Measurements from ENCODE around the gene TXNDC11. TPM values are rescaled to one million over a fixed set of nuclear protein-coding genes. Genes with fewer than 3 reads are reported as not detected.
A peak's percentile ranks its signal among the peaks of the same experiment; 100 is the strongest.

TXNDC11 gene
- total RNA-seq, 4 donors from 2014 or later = 69.3 to 89.4 (median 76.9) TPM

DNA sequence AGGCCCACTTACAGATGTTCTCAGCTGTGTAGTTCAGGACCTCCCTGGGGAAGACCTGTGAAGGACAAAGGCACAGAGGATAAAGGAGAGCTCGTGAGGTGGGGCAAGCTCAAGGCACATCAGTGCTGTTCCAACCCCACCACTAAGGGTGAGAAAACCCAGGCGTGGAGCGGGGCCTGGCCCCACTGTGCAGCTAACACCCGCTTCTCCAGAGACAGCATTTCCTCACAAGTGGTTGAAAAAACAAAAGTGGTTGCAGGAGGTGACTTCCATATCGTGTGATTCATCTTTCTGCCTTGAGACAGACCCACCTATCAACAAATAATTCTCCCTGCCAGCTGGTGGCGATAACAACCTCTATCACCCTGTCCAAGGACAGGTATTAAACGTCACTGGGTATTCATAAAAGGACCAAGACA lies 44.4 kb downstream of the TXNDC11 start:
- no peak for DNase-seq
- Histone ChIP-seq H3K36me3 (peaks cover 0 to 64% (median 0%) of the 10 kb centered on the region in 3 donors), H3K27ac (no peak overlapping the region)

DNA sequence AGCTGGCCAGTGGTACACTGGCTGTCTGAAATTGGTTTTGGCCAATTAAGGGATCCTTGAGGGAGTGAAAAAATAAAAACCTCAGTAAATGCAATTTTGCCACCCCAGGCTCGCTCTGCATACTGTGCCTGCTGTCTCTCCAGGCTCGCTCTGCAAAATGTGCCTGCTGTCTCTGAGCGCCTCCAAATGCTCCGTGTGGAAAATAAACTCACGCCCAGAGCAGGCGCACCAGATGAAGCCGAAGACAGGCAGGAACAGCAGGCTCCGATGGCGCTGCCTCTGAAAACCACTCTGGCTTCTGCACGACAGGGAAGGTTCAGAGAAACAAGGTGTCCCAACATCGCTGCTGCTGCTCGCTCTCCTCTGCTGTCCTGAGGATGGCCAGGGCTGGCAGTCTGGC lies 45.3 kb downstream of the TXNDC11 start:
- TF ChIP-seq, protein P1, sequence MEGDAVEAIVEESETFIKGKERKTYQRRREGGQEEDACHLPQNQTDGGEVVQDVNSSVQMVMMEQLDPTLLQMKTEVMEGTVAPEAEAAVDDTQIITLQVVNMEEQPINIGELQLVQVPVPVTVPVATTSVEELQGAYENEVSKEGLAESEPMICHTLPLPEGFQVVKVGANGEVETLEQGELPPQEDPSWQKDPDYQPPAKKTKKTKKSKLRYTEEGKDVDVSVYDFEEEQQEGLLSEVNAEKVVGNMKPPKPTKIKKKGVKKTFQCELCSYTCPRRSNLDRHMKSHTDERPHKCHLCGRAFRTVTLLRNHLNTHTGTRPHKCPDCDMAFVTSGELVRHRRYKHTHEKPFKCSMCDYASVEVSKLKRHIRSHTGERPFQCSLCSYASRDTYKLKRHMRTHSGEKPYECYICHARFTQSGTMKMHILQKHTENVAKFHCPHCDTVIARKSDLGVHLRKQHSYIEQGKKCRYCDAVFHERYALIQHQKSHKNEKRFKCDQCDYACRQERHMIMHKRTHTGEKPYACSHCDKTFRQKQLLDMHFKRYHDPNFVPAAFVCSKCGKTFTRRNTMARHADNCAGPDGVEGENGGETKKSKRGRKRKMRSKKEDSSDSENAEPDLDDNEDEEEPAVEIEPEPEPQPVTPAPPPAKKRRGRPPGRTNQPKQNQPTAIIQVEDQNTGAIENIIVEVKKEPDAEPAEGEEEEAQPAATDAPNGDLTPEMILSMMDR (IDR thresholded peaks at IDR 0.05) = no peak
- TF ChIP-seq POLR2A (IDR thresholded peaks at IDR 0.05) = no peak
- no peaks in the 10 kb centered on the region for H3K27me3 ChIP-seq
- H3K4me3 ChIP-seq = no peak overlapping the region
- no peak for DNase-seq
- H3K27ac ChIP-seq = no peak overlapping the region
- peaks cover 0 to 74% (median 0%) of the 10 kb centered on the region in 3 donors for H3K36me3 ChIP-seq
- no peaks in the 10 kb centered on the region for H3K9me3 ChIP-seq
- H3K4me1 ChIP-seq = no peaks in the 10 kb centered on the region

More for the DNA sequence above, 44.4 kb downstream of the TXNDC11 start:
- H3K4me3 ChIP-seq = no peak overlapping the region
- no peaks in the 10 kb centered on the region for H3K9me3 ChIP-seq
- H3K27me3 ChIP-seq = no peaks in the 10 kb centered on the region
- TF ChIP-seq, protein P1 (IDR thresholded peaks at IDR 0.05) = peak in 3 of 6 experiments; percentile 30 to 56 (median 40)
- no peak for TF ChIP-seq POLR2A (IDR thresholded peaks at IDR 0.05)
- no peaks in the 10 kb centered on the region for H3K4me1 ChIP-seq

DNA sequence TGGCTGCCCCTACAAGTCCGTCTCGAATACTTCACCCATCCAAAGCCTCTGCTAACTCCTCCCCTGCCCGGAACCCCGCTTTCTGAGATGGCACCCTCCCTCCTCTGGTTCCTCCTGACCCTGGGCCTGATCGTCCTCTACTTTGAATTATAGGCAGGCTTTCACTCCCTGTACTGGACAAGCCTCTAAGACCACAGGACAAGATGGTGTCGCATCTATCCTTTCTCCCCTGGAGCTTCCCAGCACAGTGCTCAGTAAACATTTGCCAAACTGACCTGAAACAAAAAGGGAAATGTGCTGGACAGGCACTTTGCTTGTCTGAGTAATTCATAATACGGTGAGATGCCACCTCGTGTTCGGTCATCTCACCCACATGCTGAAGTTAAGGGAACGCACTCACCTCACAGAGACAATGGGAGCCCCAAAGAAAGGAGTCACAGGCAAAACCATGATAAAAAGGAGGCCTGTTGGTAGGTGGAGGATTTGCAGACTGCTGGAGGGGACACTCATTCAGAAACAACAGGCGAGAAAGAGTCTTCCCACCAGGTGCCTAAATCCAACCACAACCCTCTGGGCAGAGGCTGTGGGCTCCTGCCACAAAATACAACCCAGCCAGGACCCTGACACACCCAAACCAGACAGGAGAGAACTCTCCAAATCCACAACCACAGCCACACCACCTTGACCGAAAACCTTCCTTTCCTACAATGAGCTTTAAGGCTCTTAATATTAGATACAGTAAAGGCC lies 46.2 kb downstream of the TXNDC11 start:
- no peak for DNase-seq
- no peak for TF ChIP-seq POLR2A (IDR thresholded peaks at IDR 0.05)
- Histone ChIP-seq H3K27me3 (no peaks in the 10 kb centered on the region), H3K36me3 (peaks cover 0 to 83% (median 0%) of the 10 kb centered on the region in 3 donors), H3K27ac (no peak overlapping the region), H3K4me1 (no peaks in the 10 kb centered on the region), H3K4me3 (no peak overlapping the region), H3K9me3 (no peaks in the 10 kb centered on the region)

DNA sequence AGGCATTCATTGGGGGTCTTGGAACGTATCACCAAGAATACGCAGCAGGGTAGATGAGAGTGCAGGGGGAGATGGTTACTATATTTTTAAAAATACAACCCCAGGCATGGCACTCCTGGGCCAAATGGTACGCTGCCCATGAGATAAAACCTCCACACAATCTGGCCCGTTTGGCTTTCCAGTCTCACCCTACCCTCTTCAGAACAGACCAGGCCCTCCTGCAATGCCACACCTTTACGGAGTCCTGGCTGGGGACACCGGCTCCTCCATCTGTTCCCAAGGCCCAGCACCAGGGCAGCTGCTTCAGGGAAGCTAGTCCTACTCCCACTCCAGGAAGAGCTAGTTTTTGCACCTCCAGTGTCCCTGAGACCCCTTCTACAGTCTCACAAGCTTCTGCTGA lies 50.0 kb downstream of the TXNDC11 start:
- no peak for TF ChIP-seq POLR2A (IDR thresholded peaks at IDR 0.05)
- TF ChIP-seq, protein P1 (IDR thresholded peaks at IDR 0.05) = no peak
- no peak overlapping the region for H3K27ac ChIP-seq
- no peak overlapping the region for H3K4me3 ChIP-seq
- H3K27me3 ChIP-seq = no peaks in the 10 kb centered on the region
- no peaks in the 10 kb centered on the region for H3K9me3 ChIP-seq
- H3K4me1 ChIP-seq = peaks cover 0 to 15% (median 2%) of the 10 kb centered on the region in 4 donors
- no peak for DNase-seq
- peaks cover 0 to 73% (median 4%) of the 10 kb centered on the region in 3 donors for H3K36me3 ChIP-seq

DNA sequence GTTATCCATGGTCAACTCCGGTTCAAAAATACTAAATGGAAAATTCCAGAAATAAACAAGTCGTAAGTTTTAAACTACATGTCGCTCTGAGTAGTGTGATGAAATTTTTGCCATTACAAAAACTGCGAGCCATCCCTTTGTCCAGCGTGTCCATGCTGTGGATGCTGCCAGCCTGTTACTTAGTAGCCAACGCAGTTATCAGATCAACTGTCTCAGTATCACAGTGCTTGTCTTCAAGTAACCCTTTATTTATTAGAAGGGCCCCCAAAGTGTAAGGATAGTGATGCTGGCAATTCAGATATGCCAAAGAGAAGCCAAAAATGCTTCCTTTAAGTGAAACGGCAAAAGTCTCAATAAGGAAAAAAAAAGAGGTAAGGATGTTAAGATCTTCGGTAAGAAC lies 50.5 kb downstream of the TXNDC11 start:
- H3K9me3 ChIP-seq = no peaks in the 10 kb centered on the region
- TF ChIP-seq, protein P1 (IDR thresholded peaks at IDR 0.05) = no peak
- no peak for TF ChIP-seq POLR2A (IDR thresholded peaks at IDR 0.05)
- no peak for DNase-seq
- no peaks in the 10 kb centered on the region for H3K27me3 ChIP-seq
- peaks cover 0 to 73% (median 4%) of the 10 kb centered on the region in 3 donors for H3K36me3 ChIP-seq
- H3K4me1 ChIP-seq = peaks cover 0 to 15% (median 2%) of the 10 kb centered on the region in 4 donors
- H3K4me3 ChIP-seq = no peak overlapping the region
- no peak overlapping the region for H3K27ac ChIP-seq

DNA sequence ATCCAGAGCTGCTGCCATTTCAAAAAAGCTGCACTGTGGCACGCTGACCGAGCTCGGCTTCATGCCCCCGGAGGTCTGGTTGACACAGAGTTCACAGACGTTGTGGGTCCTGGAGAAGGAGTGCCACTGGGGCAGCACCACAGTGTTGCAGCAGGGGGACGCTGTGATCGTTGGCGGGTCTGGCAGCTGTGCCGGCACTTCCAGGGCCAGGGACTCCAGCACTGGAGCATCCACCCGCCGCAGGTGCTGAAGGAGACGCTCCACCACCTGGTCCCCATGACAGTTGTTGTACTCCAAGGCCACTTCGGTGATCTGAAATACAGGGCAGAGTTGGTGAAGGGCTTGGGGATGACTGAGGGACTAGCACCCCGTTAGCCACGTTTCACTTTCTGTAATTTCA lies 50.9 kb downstream of the TXNDC11 start:
- Histone ChIP-seq H3K27me3 (no peaks in the 10 kb centered on the region), H3K4me3 (no peak overlapping the region), H3K4me1 (peaks cover 0 to 15% (median 2%) of the 10 kb centered on the region in 4 donors), H3K36me3 (peaks cover 0 to 73% (median 4%) of the 10 kb centered on the region in 3 donors), H3K27ac (no peak overlapping the region), H3K9me3 (no peaks in the 10 kb centered on the region)
- no peak for DNase-seq
- TF ChIP-seq, protein P1 (IDR thresholded peaks at IDR 0.05) = no peak
- no peak for TF ChIP-seq POLR2A (IDR thresholded peaks at IDR 0.05)
